NT2/D1 (cell line): ENCODE results near the gene ADD2.

Source experiments
- SUZ12 ChIP-seq: IDR thresholded peaks from 2 replicates; pipeline ENCODE4 v1.6.1; 2011; ENCODE audit not compliant: insufficient read length, insufficient read depth; ENCODE audit errors: extremely low read depth
- YY1 ChIP-seq: IDR thresholded peaks from 2 replicates; pipeline ENCODE4 v1.6.1; 2011; ENCODE audit not compliant: insufficient read length, insufficient read depth
- ZNF274 ChIP-seq: IDR thresholded peaks from 2 replicates; pipeline ENCODE4 v1.6.1; 2011; ENCODE audit warnings: mild to moderate bottlenecking, low read depth, low read length

GRCh38 chr2:70613521-70613920, 154.5 kb downstream of the ADD2 start:
- TF ChIP-seq YY1 (no peak), ZNF274 (no peak), SUZ12 (no peak)
